HUES6 (cell line): ENCODE results near the gene KBTBD12.
"Not testable (repeated sequence)": the region's sequence is repeated elsewhere in the genome, so short reads cannot be mapped to it uniquely, and the experiment has no call there.

Experiments
- H3K27ac ChIP-seq: 2 replicates; pipeline ENCODE4 v1.7.0; 2013; ENCODE audit warnings: low read depth, mild to moderate bottlenecking, low read length, inconsistent platforms
- H3K27me3 ChIP-seq: 2 replicates; pipeline ENCODE4 v1.6.1; 2013; ENCODE audit warnings: low read length; ENCODE audit not compliant: control insufficient read depth, insufficient read depth
- H3K36me3 ChIP-seq: 2 replicates; pipeline ENCODE4 v1.6.1; 2013; ENCODE audit warnings: low read length; ENCODE audit not compliant: control insufficient read depth, insufficient read depth
- H3K4me1 ChIP-seq: 2 replicates; pipeline ENCODE4 v1.6.1; 2013; ENCODE audit warnings: low read length; ENCODE audit not compliant: control insufficient read depth, insufficient read depth
- H3K4me3 ChIP-seq: 2 replicates; pipeline ENCODE4 v1.5.1; 2013; ENCODE audit warnings: low read depth, low read length
- H3K9ac ChIP-seq: one replicate; pipeline ENCODE4 v1.6.1; 2013; ENCODE audit warnings: mild to moderate bottlenecking, low read length
- H3K9me3 ChIP-seq: 2 replicates; pipeline ENCODE4 v1.6.1; 2013; ENCODE audit warnings: low read depth, low read length; ENCODE audit not compliant: control insufficient read depth, insufficient read depth

KBTBD12 gene

DNA sequence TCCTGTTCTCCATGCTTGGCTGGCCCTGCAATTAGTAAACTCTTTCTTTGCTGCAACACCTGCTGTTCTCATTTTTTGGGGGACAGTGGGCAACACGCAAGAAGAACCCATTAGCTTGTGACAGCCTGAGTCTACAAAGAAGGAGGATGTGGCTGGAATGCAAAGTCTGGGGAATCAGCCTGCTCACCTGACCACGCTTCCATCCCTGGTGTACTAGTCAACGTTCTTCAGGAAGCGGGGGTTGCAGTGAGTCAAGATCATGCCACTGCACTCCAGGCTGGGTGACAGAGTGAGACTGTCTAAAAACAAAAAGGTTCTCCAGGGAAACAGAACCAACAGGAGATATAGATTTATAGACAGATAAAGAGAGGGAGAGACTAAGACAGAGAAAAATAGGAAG is 27.7 kb upstream of the KBTBD12 start:
- Histone ChIP-seq H3K27me3 (no peaks in the 10 kb centered on the region), H3K9ac (no peak overlapping the region), H3K36me3 (no peaks in the 10 kb centered on the region), H3K4me1 (no peaks in the 10 kb centered on the region), H3K4me3 (no peak overlapping the region), H3K9me3 (peaks cover 21% of the 10 kb centered on the region), H3K27ac (no peak overlapping the region)

GRCh38 chr3:127888156-127888555 is 26.9 kb upstream of the KBTBD12 start:
- H3K9me3 ChIP-seq, result peaks cover 21% of the 10 kb centered on the region
- H3K27me3 ChIP-seq, result no peaks in the 10 kb centered on the region

DNA sequence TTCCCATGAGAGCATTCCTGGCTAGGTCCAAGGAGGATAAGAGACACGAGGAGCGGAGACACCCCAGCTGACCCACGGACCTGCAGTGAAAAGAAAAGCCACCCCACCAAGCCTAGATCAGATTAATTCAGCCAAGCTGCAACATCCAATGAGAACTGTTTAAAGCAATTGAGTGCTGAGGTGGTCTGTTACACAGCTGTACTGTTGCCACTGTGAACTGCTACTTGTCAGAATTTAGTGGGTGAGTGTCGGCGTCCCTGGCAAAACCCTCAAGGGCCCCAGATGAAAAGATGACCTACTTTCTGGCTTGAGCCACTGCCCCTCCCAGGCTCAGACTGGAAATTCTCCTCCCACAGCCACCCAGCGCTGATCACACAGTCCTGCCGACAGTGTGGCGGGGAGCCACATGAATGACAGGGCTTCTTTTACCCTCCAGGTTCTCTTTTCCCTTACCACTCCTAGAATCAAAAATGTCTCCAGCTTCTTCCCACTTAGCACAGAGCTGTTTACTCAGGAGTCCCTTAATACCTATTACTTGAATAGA is 26.4 kb upstream of the KBTBD12 start:
- Histone ChIP-seq H3K4me1 (no peaks in the 10 kb centered on the region), H3K9ac (no peak overlapping the region), H3K27me3 (no peaks in the 10 kb centered on the region), H3K36me3 (no peaks in the 10 kb centered on the region), H3K4me3 (no peak overlapping the region), H3K27ac (no peak overlapping the region), H3K9me3 (peaks cover 21% of the 10 kb centered on the region)

More at GRCh38 chr3:127888156-127888555, 26.9 kb upstream of the KBTBD12 start:
- no peaks in the 10 kb centered on the region for H3K4me1 ChIP-seq
- H3K27ac ChIP-seq, result no peak overlapping the region
- no peak overlapping the region for H3K4me3 ChIP-seq
- no peak overlapping the region for H3K9ac ChIP-seq
- no peaks in the 10 kb centered on the region for H3K36me3 ChIP-seq

- Histone ChIP-seq H3K4me3 (no peak overlapping the region), H3K36me3 (no peaks in the 10 kb centered on the region), H3K4me1 (no peaks in the 10 kb centered on the region), H3K9me3 (peaks cover 21% of the 10 kb centered on the region), H3K9ac (no peak overlapping the region), H3K27ac (no peak overlapping the region), H3K27me3 (no peaks in the 10 kb centered on the region)
These were observed 25.6 kb upstream of the KBTBD12 start for GRCh38 chr3:127889461-127889863.

DNA sequence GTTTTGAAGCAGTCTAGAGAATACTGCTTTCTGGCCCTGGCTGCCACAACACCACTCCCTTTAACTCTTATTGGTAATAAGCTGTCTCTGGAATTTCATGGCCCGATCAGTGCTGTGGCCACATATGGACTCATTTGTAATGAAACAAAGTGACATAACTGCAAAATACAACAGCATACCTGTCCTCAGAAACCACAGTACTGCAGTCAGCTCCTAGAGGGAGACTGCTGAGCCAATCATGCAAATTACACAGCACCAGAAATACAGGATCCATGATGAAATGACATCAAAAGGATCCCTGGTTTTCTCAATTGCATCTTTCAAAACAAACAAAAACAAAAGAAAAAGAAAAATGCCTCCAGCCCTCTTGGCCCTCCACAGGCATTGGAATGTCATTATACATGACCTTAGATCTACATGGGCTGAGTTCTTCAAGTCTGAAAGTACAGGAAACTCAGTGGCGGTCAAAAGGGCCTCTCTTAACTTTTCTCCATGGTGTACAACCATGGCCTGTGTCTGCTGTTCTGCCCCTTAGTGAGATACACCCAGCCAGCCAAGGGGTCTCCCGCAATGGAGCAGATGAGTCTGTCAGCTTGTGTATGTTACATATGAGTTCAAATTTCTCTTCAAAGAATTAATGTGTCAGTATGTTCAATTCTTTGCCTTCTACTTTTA is 24.9 kb upstream of the KBTBD12 start:
- Histone ChIP-seq H3K9ac (no peak overlapping the region), H3K27me3 (no peaks in the 10 kb centered on the region), H3K27ac (no peak overlapping the region; the same call in 1 of the 2 replicates), H3K4me3 (no peak overlapping the region), H3K36me3 (no peaks in the 10 kb centered on the region), H3K9me3 (peaks cover 21% of the 10 kb centered on the region), H3K4me1 (no peaks in the 10 kb centered on the region)

DNA sequence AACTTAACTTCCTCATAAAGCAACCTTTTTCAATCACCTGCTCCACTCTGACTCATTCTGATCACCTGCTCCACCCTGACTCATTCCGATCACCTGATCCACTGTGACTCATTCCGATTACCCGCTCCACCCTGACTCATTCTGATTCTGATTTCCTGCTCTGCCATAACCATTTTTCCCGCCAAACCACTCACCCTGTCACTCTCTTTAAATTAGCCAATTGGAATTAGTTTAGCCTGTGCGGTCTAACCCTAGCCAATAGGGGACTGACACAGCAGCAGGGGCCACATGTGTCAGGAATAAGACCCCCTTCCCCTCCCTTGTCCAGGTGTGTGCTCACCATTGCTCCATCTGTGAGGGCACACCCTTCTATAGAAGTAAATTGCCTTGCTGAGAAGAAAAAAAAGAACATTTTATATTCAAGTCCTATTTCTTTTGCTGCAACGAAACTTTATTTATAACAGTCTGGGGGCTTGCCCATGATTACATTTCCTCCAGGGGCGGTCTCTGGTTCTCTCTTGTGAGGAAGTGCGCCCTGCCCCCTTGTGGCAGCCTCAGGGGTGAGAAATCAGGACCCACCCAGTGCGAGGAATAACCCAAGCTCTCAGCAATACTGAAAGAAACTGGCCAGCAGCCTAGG is 24.3 kb upstream of the KBTBD12 start:
- peaks cover 21% of the 10 kb centered on the region for H3K9me3 ChIP-seq
- H3K27me3 ChIP-seq, H3K9ac ChIP-seq, H3K36me3 ChIP-seq, H3K4me1 ChIP-seq, H3K27ac ChIP-seq, H3K4me3 ChIP-seq: not testable (repeated sequence)

DNA sequence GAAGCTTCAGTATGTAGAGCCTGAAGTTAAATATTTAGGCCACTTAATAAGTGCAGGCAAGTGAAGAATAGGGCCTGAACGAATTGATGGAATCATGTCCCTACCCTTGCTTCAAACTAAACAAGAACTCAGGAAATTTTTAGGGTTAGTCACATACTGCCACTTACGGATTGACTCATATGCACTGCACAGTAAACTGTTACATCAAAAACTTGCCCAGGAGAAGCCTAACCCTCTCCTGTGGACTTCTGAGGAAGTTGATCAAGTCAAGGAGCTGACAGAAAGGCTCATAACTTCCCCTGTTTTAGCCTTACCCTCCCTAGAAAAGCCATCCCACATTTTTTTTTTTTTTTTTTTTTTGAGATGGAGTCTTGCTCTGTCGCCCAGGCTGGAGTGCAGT is 20.6 kb upstream of the KBTBD12 start:
- Histone ChIP-seq H3K9ac (no peak overlapping the region), H3K27me3 (no peaks in the 10 kb centered on the region)

GRCh38 chr3:127899200-127899599 is 15.8 kb upstream of the KBTBD12 start:
- no peaks in the 10 kb centered on the region for H3K27me3 ChIP-seq
- no peak overlapping the region for H3K27ac ChIP-seq
- H3K9ac ChIP-seq, result no peak overlapping the region
- H3K36me3 ChIP-seq, result no peaks in the 10 kb centered on the region
- H3K9me3 ChIP-seq, result no peaks in the 10 kb centered on the region
- no peaks in the 10 kb centered on the region for H3K4me1 ChIP-seq
- H3K4me3 ChIP-seq, result no peak overlapping the region

More for the DNA sequence above, 20.6 kb upstream of the KBTBD12 start:
- H3K36me3 ChIP-seq, result no peaks in the 10 kb centered on the region
- no peak overlapping the region for H3K4me3 ChIP-seq
- peaks cover 21% of the 10 kb centered on the region for H3K9me3 ChIP-seq
- no peaks in the 10 kb centered on the region for H3K4me1 ChIP-seq
- no peak overlapping the region for H3K27ac ChIP-seq

DNA sequence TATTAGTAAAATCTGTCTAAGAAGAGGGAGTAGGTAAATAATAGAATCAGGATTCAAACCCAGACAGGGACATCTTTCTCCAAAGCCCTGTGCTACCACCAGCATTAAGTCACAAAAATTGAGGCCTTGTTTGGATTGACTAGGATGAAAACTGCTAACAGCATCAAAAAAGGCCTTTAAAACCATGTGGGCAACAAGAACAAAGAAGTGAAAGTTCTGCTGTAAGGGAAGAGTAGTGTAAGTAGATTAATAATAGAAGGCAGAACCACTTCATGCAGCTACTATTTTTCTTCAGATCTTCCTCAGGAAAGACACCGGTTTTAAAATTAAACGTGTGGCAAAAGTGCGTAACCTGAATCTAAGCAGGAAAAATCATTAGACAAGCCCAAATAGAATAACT is 15.3 kb upstream of the KBTBD12 start:
- H3K36me3 ChIP-seq, result no peaks in the 10 kb centered on the region
- H3K27me3 ChIP-seq, result no peaks in the 10 kb centered on the region
- no peak overlapping the region for H3K4me3 ChIP-seq
- no peaks in the 10 kb centered on the region for H3K9me3 ChIP-seq
- no peaks in the 10 kb centered on the region for H3K4me1 ChIP-seq
- H3K9ac ChIP-seq, result no peak overlapping the region
- H3K27ac ChIP-seq, result no peak overlapping the region

GRCh38 chr3:127900536-127900935 is 14.5 kb upstream of the KBTBD12 start:
- Histone ChIP-seq H3K9me3 (no peaks in the 10 kb centered on the region), H3K36me3 (no peaks in the 10 kb centered on the region), H3K4me3 (no peak overlapping the region), H3K9ac (no peak overlapping the region), H3K27me3 (no peaks in the 10 kb centered on the region), H3K27ac (no peak overlapping the region), H3K4me1 (no peaks in the 10 kb centered on the region)

DNA sequence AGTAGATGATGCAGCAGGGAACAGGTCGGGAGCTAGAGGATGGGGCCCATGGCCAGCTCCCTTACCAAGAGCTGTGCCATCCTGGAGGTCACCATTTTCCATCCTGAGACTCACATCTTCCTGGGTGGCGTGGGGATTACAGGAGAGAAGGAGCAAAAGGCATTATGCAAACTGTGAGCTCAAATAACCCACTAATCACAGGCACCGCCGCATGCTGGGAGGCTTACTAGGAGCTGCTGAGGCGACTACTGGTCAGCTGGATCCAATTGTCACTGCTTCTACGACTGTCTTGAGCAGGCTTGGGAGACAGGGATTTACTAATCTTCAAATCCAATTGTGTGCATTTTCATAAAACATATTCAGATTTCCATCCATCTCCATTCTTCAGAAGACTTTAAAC is 12.5 kb upstream of the KBTBD12 start:
- Histone ChIP-seq H3K4me3 (no peak overlapping the region), H3K9ac (no peak overlapping the region), H3K36me3 (no peaks in the 10 kb centered on the region), H3K27me3 (no peaks in the 10 kb centered on the region), H3K27ac (no peak overlapping the region), H3K9me3 (no peaks in the 10 kb centered on the region), H3K4me1 (no peaks in the 10 kb centered on the region)
